HG03565 (cell line): ENCODE measurements around the gene LRMDA.

Experiments
- ATAC-seq: cut with Tn5 transposase; IDR thresholded peaks from one replicate; pipeline ENCODE4 v1.9.1; 2021; ENCODE audit warnings: mild to moderate bottlenecking, moderate library complexity; ENCODE audit not compliant: unreplicated experiment

Gene LRMDA

DNA sequence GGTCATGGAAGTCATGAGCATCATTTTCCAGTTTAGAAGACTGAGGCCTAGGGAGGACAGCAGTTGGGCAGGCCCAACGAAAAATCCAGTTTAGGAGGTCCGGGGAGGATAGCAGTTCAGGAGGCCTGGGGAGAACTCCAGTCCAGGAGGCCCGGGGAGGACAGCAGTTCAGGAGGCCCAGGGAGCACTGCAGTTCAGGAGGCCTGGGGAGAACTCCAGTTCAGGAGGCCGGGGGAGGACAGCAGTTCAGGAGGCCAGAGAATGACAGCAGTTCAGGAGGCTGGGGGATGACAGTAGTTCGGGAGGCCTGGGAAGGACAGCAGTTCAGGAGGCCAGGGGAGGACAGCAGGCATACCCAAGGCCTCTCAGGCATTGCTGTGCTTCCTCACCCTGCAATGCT is 453.4 kb downstream of the LRMDA start:
- ATAC-seq = no peak

- ATAC-seq = no peak
Observed at GRCh38 chr10:75887369-75887768, 455.9 kb downstream of the LRMDA start.

DNA sequence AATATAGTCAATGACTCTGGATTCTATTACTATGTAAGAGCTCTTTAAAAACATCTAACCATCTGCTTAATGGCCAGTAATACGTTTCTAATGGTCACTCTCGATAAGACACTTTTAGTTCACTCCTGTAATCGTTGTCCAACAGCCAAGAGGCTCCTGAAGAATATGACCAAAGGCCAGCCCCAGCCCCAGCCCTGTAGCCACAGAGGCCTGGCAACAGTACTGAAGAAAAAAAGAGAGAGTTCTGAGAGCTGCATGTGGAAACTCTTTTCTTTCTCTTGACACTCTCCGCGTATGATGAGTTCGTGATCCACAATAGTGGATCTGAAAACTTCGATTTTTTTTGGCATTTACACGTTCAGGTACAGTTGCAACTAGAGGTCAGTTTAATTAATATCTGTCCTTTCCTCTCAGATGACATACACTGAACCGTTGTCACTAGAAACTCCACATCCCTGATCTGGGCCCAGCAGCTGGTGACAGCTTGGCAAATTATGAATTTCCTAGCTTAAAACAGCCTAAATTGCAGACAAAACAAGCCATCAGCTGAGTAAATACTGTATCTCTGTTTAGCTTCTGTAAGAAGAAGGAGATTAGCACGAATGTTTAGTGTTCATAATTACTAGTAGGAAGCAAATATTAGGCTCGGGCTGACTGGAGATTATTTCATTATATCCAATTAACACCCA is 456.7 kb downstream of the LRMDA start:
- ATAC-seq = no peak

DNA sequence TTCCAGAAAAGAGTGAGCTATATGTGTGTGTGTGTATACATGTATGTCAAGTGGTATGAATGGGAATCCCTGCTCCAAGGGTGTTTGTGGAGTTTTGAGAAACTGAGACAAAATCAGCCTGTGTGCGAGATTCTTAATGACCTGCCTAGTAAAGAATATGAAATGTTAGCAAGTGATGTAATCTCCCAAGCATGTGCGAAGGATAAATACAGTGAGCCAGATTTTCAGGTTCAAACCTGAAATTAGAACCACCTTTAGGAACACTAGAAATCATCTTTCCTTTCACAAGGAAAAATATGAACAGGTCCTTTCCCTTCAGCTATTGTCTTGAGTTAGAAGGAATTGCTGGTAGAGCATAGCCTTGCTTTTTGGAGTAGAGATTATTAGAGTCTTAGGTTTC is 457.6 kb downstream of the LRMDA start:
- ATAC-seq = no peak

DNA sequence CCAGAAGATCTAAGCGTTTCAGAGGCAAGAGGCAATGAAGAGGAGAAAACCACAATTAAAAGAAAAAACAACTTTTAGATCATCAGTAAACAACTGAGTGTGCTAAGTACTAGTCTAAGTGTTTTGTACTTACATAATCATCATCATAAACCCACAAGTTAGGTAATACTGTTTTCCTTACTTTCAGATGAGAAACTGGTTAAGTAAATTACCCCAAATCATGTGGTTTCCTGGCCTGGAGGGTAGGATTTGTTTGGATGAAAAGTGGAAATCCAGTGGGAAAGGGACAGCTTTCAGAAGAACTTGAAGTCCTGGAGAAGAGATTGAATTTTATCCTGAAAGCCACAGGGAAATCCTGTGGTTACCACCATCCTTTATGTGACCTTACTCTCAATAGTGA is 463.3 kb downstream of the LRMDA start:
- ATAC-seq = no peak

GRCh38 chr10:75895259-75895658 is 463.8 kb downstream of the LRMDA start:
- no peak for ATAC-seq

- ATAC-seq = no peak
Observed at GRCh38 chr10:75899816-75900390, 468.5 kb downstream of the LRMDA start.

- ATAC-seq = no peak
Observed at GRCh38 chr10:75902816-75903215, 471.4 kb downstream of the LRMDA start.

DNA sequence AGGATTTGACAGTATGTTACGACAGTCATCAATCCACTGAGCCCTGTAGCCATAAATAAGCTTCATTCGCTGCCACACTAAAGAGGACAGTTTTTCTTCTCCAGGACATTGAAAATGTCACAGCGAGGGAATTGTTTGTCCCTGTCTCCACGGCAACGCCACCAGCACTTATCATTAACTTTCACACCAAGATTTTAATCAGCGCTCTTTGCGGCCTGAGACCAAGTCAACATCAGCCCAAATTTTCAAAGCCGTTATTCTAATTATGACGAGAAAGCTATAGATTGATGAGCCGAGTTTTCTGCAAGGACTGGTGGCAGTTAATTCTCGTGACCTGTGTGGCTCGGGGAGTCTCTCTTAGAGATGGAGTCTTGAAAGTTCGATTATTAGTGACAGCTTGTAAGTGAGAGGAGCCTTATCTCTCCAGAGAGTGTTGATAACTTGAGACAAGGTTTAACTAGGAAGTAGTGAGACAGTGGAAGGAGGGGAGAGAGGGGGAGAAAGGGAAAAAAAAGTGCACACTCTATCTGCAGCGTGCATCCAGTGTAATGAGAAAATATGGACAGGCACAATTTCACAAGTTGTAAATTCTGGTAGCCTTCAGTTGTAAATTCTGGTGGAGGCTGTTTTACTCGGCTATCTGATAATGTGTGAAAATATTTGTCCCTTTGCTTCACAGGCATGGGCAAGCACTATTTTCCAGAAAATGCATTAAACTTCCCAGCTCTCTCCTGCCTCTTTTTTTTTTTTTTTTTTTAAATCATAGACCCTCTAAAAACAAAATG is 473.3 kb downstream of the LRMDA start:
- ATAC-seq = no peak

DNA sequence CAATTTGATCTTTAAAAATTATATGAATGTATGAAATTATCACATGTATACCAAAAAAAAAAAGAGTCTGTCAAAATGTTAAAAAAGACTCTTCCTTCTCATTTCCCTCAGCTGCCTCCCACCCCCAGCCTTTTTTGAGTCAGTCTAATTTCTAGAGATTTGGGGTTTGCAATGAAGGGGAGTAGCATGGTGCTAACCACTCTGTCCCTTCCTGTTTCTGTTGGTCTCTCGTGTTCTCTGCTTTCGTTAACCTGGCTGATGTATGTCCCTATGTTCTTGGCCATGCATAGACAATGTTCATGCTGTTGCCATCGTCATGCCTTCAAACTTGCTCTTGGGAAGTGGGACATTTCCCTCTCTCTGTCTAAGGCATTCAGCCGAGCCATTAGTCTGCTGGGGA is 474.1 kb downstream of the LRMDA start:
- ATAC-seq = no peak

- ATAC-seq = no peak
Observed at GRCh38 chr10:75910032-75910431, 478.6 kb downstream of the LRMDA start.

DNA sequence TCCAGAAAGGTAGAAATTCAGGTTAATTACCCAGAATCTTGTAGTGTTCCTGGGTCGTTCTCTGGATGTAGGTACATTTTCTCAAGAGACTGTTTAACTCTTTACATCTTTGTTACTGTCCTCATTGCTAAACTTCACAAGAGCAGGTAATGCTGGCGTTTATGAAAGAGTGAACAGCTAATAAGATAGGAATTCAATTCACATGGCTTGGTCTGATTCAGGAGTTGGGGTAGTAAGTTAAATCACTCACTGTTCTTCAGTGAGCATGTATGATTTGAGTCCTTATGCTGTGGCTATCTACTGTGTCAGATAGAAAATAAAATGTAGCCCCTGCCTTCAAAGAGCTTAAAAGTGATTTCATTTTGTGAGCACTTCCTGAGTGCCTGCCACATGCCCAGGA is 480.0 kb downstream of the LRMDA start:
- ATAC-seq = no peak

DNA sequence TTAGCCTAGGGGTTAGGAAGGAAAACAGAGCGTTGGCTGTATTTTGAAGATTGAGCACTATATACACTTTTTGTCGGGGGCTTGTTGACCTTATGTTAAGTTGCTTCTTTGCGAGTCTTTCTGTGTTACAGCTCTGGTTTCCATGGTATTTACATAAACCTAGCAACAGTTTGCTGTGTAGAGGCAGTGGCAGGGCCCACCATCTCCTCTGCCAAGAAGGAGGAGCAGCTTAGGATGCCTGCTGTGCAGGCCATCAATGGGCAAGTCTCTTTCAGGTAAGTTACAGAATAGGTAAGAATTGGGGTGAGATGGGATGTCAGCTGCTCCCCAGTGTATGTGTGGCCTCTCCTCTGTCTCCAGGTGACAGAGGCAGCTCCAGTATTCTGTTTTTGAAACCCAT is 485.5 kb downstream of the LRMDA start:
- no peak for ATAC-seq

DNA sequence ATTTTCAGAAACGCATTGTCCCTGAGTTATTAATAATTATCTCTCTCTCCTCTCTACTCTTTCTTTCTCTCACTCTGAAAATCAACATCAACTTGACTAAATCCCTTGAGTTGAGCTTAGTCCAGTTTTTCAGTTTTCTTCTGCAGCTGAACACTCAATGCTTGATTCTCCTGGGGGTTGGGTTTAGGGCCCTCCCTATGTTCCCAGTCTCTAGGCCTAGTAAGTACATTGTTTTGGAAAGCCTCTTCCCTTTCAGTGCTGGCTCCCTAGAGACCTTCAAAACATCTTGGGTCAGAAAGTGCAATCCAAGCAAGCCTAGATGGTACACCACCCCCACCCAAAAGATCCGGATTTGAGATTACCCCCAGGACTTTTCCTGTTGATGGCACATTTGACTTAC is 488.5 kb downstream of the LRMDA start:
- ATAC-seq = no peak

DNA sequence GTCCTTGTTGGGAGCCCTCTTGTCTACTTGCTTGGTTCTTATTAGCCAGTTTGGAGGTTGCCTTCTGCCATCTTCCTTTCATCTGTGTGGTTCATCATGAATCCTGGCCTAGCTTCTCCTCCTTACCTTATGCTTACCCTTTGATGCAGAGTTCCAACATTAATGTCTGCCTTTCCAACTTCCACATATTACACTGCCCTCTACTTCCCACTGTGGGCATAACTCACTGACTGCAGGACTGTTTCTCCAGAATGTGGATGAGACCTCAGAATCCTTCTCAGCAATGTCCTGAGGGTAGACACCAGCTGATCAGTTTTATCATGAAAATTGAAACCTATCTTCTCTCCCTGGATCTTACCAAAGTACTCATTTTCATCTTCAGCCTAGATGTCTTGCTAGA is 491.0 kb downstream of the LRMDA start:
- ATAC-seq = no peak

DNA sequence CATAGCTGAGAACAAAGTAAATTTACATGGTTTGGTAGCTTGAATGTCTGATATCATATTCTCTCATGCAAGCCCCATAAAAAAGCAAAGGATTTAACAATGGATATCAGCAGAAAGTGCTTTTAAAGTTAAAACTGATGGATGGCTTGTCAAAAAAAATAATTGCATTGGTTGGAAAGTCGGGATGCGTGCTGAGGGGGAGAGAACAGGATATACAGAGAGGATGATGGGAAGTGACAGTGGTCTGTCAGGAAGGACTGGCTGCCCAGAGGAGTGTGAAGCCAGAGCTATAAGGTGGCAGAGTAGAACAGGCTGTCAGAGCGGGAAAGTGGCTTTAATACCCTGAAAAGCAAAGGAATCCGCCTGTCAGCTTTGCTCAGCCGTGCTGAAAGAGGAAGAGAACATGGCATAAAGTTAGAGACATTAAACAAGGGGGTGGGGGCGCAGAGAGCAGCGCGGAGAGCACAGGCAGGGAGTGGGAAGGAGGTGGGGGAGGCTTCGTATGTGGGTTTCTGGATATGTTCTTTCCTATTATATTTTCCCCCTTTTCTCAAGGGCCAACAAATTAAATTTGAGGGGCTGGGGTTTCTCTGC is 493.0 kb downstream of the LRMDA start:
- ATAC-seq = no peak

- ATAC-seq = no peak
Observed at GRCh38 chr10:75925999-75926398, 494.6 kb downstream of the LRMDA start.

DNA sequence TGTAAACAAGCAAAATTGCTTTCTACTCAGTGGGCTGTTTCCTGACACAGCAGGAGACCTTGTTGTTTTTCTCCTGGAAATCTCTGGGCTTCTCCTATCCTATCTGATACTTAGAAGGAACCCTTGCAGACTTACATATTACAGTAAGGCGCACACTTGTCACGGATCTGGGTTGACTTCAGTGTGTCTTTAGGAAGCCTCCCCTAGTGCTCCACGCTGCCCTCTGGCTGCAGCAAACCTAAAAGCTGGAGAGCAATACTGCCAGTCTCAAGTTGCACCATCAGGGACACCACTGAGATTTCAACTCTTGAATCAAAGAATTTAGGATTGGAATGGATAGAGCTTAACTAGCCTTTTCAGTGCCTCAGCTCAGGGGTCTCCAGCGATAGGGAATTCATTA is 495.3 kb downstream of the LRMDA start:
- ATAC-seq = no peak

DNA sequence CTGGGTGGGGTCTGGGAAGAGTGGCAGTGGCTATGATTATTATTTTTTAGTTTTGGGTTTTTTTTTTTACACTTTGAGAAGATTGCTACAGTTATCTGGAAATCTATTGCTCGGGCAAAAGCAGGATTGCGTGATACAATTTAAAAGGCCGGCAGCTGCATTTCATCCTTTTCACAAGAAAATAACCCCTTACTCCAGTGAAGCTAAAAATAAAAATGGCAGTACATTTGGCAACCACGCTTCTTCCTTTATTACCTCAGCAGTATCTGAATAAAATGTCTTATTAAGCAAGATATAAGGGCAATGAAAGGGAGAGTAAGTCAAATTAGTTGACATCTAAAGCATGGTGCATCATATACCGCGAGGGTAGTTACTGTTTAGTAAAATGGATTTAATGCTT is 496.8 kb downstream of the LRMDA start:
- no peak for ATAC-seq

- no peak for ATAC-seq
Observed at GRCh38 chr10:75929630-75930161, 498.3 kb downstream of the LRMDA start.

GRCh38 chr10:75932921-75933320 is 501.5 kb downstream of the LRMDA start:
- no peak for ATAC-seq

DNA sequence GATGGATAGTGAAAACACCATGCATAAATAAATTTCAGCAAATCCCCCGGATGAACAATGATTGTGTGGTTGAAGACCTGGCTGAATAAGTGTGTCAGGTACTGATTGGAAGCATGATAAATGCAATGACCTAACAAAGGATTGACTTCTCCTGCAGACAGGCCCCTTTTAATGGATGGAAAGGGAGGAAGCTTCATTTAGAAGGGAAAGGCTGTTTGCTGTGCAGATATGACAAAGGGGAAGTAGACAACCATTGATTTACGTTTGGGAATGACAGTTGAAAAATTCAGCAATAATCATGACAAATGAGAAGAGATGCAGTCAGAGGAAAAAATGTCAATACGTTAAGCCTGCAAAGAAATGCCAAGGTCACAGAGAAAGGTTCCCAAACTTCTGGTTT is 503.8 kb downstream of the LRMDA start:
- ATAC-seq = no peak
